HEK293 (cell line): ENCODE results near the gene NOXO1.

Experiments
- CTCF ChIA-PET: fragments of 350-600 bp; formaldehyde crosslinking; extraction: SDS; loops from one replicate; lab custom pipeline; 2021; ENCODE audit warnings: antibody characterized with exemption; lab: Yijun Ruan, JAX
- POLR2A ChIA-PET: fragments of 300-600 bp; formaldehyde crosslinking; extraction: SDS; loops from one replicate; lab custom pipeline; 2020; ENCODE audit warnings: antibody characterized with exemption, inconsistent platforms; lab: Yijun Ruan, JAX
- H3K27ac ChIP-seq: fragments of 200-500 bp; sonication (Bioruptor generic); 2 replicates; pipeline ENCODE4 v1.5.1; 2014; ENCODE audit warnings: low read depth, low read length, control low read depth, inconsistent platforms; ENCODE audit errors: extremely low read depth
- H3K36me3 ChIP-seq, 2 experiments: fragments of 200-500 bp in 1 of 2; sonication (Bioruptor generic) in 1 of 2; 1 replicate in 1 of 2; 2 replicates in 1 of 2; pipeline ENCODE4 v1.5.1; 2014 to 2017; ENCODE audit warnings: inconsistent platforms in 2 of 2, low read length in 2 of 2; ENCODE audit not compliant: control insufficient read depth in 2 of 2, insufficient read depth in 1 of 2
- H3K4me1 ChIP-seq: fragments of 200-500 bp; sonication (Bioruptor generic); 2 replicates; pipeline ENCODE4 v1.5.1; 2014; ENCODE audit warnings: mild to moderate bottlenecking, low read length, inconsistent platforms; ENCODE audit not compliant: control insufficient read depth, insufficient read depth
- H3K4me3 ChIP-seq: 2 replicates; pipeline ENCODE4 v1.5.1; 2011; ENCODE audit warnings: low read depth, mild to moderate bottlenecking, control low read depth, low read length, moderate library complexity
- H3K9me3 ChIP-seq: fragments of 200-500 bp; sonication (Bioruptor generic); 2 replicates; pipeline ENCODE4 v1.5.1; 2014; ENCODE audit warnings: low read depth, low read length, inconsistent platforms; ENCODE audit not compliant: control insufficient read depth, insufficient read depth
- BCL11B ChIP-seq: fragments of 450-650 bp; formaldehyde crosslinking; IDR thresholded peaks from 2 replicates; pipeline ENCODE4 v1.5.1; 2016; ENCODE audit warnings: low read depth, missing biosample characterization, missing genetic modification characterization
- HOXD13 ChIP-seq: sonication (generic); formaldehyde crosslinking; IDR thresholded peaks from 2 replicates; pipeline ENCODE4 v1.8.0; 2022; ENCODE audit warnings: missing genetic modification reagents, borderline replicate concordance
- KLF1 ChIP-seq: fragments of 450-650 bp; formaldehyde crosslinking; IDR thresholded peaks from 2 replicates; pipeline ENCODE4 v1.5.1; 2016; ENCODE audit warnings: missing biosample characterization, missing genetic modification characterization
- KLF8 ChIP-seq: fragments of 450-650 bp; formaldehyde crosslinking; IDR thresholded peaks from 2 replicates; pipeline ENCODE4 v1.5.1; 2016; ENCODE audit warnings: missing biosample characterization, missing genetic modification characterization
- PRDM1 ChIP-seq: fragments of 450-650 bp; formaldehyde crosslinking; IDR thresholded peaks from 2 replicates; pipeline ENCODE4; 2016; ENCODE audit warnings: missing biosample characterization, missing genetic modification characterization
- YY1 ChIP-seq: fragments of 450-650 bp; formaldehyde crosslinking; IDR thresholded peaks from 2 replicates; pipeline ENCODE4 v1.5.1; 2018; ENCODE audit warnings: missing biosample characterization, missing genetic modification characterization
- ZBTB17 ChIP-seq: fragments of 450-650 bp; formaldehyde crosslinking; IDR thresholded peaks from 2 replicates; pipeline ENCODE4 v1.5.1; 2016; ENCODE audit warnings: missing biosample characterization, missing genetic modification characterization
- ZFP41 ChIP-seq: fragments of 450-650 bp; formaldehyde crosslinking; IDR thresholded peaks from 2 replicates; pipeline ENCODE4 v1.5.1; 2016; ENCODE audit warnings: missing biosample characterization, missing genetic modification characterization, borderline replicate concordance
- ZNF10 ChIP-seq: fragments of 450-650 bp; formaldehyde crosslinking; IDR thresholded peaks from 2 replicates; pipeline ENCODE4 v1.5.1; 2017; ENCODE audit warnings: missing biosample characterization, missing genetic modification characterization
- ZNF16 ChIP-seq: fragments of 450-650 bp; formaldehyde crosslinking; IDR thresholded peaks from 2 replicates; pipeline ENCODE4 v1.5.1; 2016; ENCODE audit warnings: low read depth, missing biosample characterization, missing genetic modification characterization
- ZNF19 ChIP-seq: fragments of 450-650 bp; formaldehyde crosslinking; IDR thresholded peaks from 2 replicates; pipeline ENCODE4; 2016; ENCODE audit warnings: missing biosample characterization, missing genetic modification characterization, low read depth
- ZNF211 ChIP-seq: fragments of 450-650 bp; formaldehyde crosslinking; IDR thresholded peaks from 2 replicates; pipeline ENCODE4 v1.5.1; 2016; ENCODE audit warnings: low read depth, missing biosample characterization, missing genetic modification characterization
- ZNF394 ChIP-seq: fragments of 450-650 bp; formaldehyde crosslinking; IDR thresholded peaks from 2 replicates; pipeline ENCODE4 v1.5.1; 2016; ENCODE audit warnings: missing biosample characterization, missing genetic modification characterization, mild to moderate bottlenecking, moderate library complexity, borderline replicate concordance
- ZNF423 ChIP-seq: fragments of 450-650 bp; formaldehyde crosslinking; IDR thresholded peaks from 2 replicates; pipeline ENCODE4 v1.5.1; 2016; ENCODE audit warnings: missing biosample characterization, missing genetic modification characterization
- ZNF558 ChIP-seq: fragments of 450-650 bp; formaldehyde crosslinking; IDR thresholded peaks from 2 replicates; pipeline ENCODE4 v1.5.1; 2016; ENCODE audit warnings: missing biosample characterization, missing genetic modification characterization
- ZNF654 ChIP-seq: fragments of 450-650 bp; formaldehyde crosslinking; IDR thresholded peaks from 2 replicates; pipeline ENCODE4 v1.5.1; 2016; ENCODE audit warnings: low read depth, missing biosample characterization, missing genetic modification characterization
- ZNF670 ChIP-seq: fragments of 450-650 bp; formaldehyde crosslinking; IDR thresholded peaks from 2 replicates; pipeline ENCODE4 v1.5.1; 2016; ENCODE audit warnings: missing biosample characterization, missing genetic modification characterization, low read depth
- ZNF768 ChIP-seq: fragments of 450-650 bp; formaldehyde crosslinking; IDR thresholded peaks from 2 replicates; pipeline ENCODE4 v1.5.1; 2018; ENCODE audit warnings: missing biosample characterization, mild to moderate bottlenecking, missing genetic modification characterization
- TF ChIP-seq, protein P1 (sequence below): fragments of 450-650 bp; formaldehyde crosslinking; IDR thresholded peaks from 2 replicates; pipeline ENCODE4 v1.5.1; 2016; ENCODE audit warnings: missing biosample characterization, missing genetic modification characterization
- TF ChIP-seq, protein P2 (sequence below): fragments of 450-650 bp; formaldehyde crosslinking; IDR thresholded peaks from 2 replicates; pipeline ENCODE4 v1.5.1; 2016; ENCODE audit warnings: missing biosample characterization, missing genetic modification characterization
- TF ChIP-seq, protein P3 (sequence below): fragments of 450-650 bp; formaldehyde crosslinking; IDR thresholded peaks from 2 replicates; pipeline ENCODE4 v1.5.1; 2016; ENCODE audit warnings: missing biosample characterization, missing genetic modification characterization, low read depth
- TF ChIP-seq, protein P4 (sequence below): fragments of 450-650 bp; formaldehyde crosslinking; IDR thresholded peaks from 2 replicates; pipeline ENCODE4 v1.5.1; 2016; ENCODE audit warnings: missing biosample characterization, missing genetic modification characterization
- TF ChIP-seq, protein P5 (sequence below): fragments of 450-650 bp; IDR thresholded peaks from 2 replicates; pipeline ENCODE4 v1.5.1; 2018; ENCODE audit warnings: missing biosample characterization, mild to moderate bottlenecking, missing genetic modification characterization

Gene NOXO1

DNA sequence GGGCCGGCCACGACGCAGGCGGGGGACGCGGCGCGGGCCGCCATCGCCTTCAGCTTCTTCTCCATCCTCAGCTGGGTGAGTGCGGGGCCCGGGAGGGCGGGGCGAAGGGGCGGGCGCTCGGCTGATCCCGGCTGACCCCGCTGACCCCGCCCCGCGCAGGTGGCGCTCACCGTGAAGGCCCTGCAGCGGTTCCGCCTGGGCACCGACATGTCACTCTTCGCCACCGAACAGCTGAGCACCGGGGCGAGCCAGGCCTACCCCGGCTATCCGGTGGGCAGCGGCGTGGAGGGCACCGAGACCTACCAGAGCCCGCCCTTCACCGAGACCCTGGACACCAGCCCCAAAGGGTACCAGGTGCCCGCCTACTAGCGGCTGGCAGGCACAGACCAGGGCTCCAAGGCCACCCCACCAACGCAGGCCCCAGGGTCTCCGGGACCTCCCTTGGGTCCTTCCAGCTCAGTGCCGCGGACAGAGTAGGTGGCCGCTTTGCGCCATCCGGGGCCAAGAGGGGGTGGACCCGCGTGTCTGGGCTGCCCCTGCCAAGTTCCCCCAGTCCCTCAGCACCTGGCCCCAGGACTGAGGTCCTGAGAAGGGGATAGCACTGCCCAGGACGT, 11.5 kb upstream of the NOXO1 start:
- H3K36me3 ChIP-seq, result peaks cover 0 to 12% of the 10 kb centered on the region in 2 experiments; a peak in 2 of 3 replicates
- CTCF ChIA-PET, result interaction anchor here (3.8 kb wide), 1 partner anchor 10 kb away, joined by 39 read pairs; no protein-coding TSS in a partner anchor
- POLR2A ChIA-PET, result interaction anchor here (0.9 to 1.5 kb wide), 3 partner anchors 28 to 163 kb away, joined by 5 to 7 read pairs (median 5); partner anchors contain the start of genes RPS2 and TRAF7
- no peak overlapping the region for H3K27ac ChIP-seq
- H3K4me3 ChIP-seq, result no peak overlapping the region
- TF ChIP-seq, protein P1, sequence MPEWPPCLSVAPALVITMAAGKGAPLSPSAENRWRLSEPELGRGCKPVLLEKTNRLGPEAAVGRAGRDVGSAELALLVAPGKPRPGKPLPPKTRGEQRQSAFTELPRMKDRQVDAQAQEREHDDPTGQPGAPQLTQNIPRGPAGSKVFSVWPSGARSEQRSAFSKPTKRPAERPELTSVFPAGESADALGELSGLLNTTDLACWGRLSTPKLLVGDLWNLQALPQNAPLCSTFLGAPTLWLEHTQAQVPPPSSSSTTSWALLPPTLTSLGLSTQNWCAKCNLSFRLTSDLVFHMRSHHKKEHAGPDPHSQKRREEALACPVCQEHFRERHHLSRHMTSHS (tag by site-specific recombination), result no peak
- TF ChIP-seq, protein P2, sequence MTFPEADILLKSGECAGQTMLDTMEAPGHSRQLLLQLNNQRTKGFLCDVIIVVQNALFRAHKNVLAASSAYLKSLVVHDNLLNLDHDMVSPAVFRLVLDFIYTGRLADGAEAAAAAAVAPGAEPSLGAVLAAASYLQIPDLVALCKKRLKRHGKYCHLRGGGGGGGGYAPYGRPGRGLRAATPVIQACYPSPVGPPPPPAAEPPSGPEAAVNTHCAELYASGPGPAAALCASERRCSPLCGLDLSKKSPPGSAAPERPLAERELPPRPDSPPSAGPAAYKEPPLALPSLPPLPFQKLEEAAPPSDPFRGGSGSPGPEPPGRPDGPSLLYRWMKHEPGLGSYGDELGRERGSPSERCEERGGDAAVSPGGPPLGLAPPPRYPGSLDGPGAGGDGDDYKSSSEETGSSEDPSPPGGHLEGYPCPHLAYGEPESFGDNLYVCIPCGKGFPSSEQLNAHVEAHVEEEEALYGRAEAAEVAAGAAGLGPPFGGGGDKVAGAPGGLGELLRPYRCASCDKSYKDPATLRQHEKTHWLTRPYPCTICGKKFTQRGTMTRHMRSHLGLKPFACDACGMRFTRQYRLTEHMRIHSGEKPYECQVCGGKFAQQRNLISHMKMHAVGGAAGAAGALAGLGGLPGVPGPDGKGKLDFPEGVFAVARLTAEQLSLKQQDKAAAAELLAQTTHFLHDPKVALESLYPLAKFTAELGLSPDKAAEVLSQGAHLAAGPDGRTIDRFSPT, result peak; percentile 71; the same call in 1 of the 2 replicates
- TF ChIP-seq ZNF654 (tag by site-specific recombination) (no peak), BCL11B (tag by site-specific recombination) (peak; percentile 56; the same call in 1 of the 2 replicates), ZNF670 (tag by site-specific recombination) (no peak), ZNF211 (no peak), ZNF768 (tag by site-specific recombination) (no peak), HOXD13 (no peak), ZNF16 (tag by site-specific recombination) (no peak), YY1 (no peak), ZFP41 (tag by site-specific recombination) (no peak), ZNF19 (tag by site-specific recombination) (no peak)
- TF ChIP-seq, protein P3, sequence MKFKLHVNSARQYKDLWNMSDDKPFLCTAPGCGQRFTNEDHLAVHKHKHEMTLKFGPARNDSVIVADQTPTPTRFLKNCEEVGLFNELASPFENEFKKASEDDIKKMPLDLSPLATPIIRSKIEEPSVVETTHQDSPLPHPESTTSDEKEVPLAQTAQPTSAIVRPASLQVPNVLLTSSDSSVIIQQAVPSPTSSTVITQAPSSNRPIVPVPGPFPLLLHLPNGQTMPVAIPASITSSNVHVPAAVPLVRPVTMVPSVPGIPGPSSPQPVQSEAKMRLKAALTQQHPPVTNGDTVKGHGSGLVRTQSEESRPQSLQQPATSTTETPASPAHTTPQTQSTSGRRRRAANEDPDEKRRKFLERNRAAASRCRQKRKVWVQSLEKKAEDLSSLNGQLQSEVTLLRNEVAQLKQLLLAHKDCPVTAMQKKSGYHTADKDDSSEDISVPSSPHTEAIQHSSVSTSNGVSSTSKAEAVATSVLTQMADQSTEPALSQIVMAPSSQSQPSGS, result no peak
- TF ChIP-seq, all 188 proteins: peak for 2
- Histone ChIP-seq H3K9me3 (no peaks in the 10 kb centered on the region), H3K4me1 (peaks cover 3% of the 10 kb centered on the region)

DNA sequence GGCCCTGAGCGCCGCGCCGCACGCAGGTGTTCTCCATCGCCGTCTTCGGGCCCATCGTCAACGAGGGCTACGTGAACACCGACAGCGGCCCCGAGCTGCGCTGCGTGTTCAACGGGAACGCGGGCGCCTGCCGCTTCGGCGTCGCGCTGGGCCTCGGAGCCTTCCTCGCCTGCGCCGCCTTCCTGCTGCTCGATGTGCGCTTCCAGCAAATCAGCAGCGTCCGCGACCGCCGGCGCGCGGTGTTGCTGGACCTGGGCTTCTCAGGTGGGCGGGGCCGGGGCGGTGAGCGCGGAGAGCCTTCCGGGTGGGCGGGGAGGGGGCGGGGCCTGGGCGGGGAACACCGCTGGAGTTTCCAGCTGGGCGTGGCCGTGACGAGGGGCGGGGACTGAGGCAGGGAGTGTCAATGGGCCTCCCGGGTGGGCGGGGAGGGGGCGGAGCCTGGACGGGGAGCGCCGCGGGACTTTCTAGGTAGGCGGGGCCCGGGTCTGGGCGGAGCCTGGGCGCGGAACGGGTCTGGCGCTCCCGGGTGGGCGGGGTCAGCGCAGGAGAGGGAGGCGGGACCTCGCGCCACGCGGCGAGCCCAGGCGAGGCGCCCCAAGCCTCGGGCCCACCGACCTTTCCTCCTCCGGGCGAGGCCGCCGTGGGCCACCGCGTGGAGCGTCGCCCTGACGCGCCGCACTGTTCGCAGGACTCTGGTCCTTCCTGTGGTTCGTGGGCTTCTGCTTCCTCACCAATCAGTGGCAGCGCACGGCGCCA, 10.9 kb upstream of the NOXO1 start:
- H3K4me3 ChIP-seq, result no peak overlapping the region
- H3K36me3 ChIP-seq, result peaks cover 0 to 7% of the 10 kb centered on the region in 2 experiments; a peak in 2 of 3 replicates
- ChIA-PET CTCF (interaction anchor here (3.8 kb wide), 1 partner anchor 11 kb away, joined by 39 read pairs; no protein-coding TSS in a partner anchor), POLR2A (interaction anchor here (0.5 to 1.3 kb wide), 4 partner anchors 8 to 895 kb away, joined by 4 to 7 read pairs (median 6); partner anchors contain the start of genes RPS2 and TRAF7)
- H3K27ac ChIP-seq, result no peak overlapping the region
- peaks cover 3% of the 10 kb centered on the region for H3K4me1 ChIP-seq
- no peaks in the 10 kb centered on the region for H3K9me3 ChIP-seq
- TF ChIP-seq, protein P4, sequence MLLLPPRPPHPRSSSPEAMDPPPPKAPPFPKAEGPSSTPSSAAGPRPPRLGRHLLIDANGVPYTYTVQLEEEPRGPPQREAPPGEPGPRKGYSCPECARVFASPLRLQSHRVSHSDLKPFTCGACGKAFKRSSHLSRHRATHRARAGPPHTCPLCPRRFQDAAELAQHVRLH (tag by site-specific recombination), result no peak
- TF ChIP-seq, protein P2, result no peak
- TF ChIP-seq ZNF423 (no peak), ZNF558 (tag by site-specific recombination) (no peak), BCL11B (tag by site-specific recombination) (no peak), KLF8 (tag by site-specific recombination) (0 out of 2 replicates have a peak, but pooled peaks have one; percentile 20), KLF1 (tag by site-specific recombination) (peak; percentile 61), PRDM1 (tag by site-specific recombination) (no peak), ZBTB17 (tag by site-specific recombination) (no peak), ZNF10 (tag by site-specific recombination) (no peak), ZNF394 (tag by site-specific recombination) (no peak)
- TF ChIP-seq, protein P5, sequence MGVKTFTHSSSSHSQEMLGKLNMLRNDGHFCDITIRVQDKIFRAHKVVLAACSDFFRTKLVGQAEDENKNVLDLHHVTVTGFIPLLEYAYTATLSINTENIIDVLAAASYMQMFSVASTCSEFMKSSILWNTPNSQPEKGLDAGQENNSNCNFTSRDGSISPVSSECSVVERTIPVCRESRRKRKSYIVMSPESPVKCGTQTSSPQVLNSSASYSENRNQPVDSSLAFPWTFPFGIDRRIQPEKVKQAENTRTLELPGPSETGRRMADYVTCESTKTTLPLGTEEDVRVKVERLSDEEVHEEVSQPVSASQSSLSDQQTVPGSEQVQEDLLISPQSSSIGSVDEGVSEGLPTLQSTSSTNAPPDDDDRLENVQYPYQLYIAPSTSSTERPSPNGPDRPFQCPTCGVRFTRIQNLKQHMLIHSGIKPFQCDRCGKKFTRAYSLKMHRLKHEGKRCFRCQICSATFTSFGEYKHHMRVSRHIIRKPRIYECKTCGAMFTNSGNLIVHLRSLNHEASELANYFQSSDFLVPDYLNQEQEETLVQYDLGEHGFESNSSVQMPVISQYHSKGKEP (tag by site-specific recombination), result no peak
